KG1 (cell line): ENCODE results near the gene EXOC4.

Source experiments
- DNase-seq: peaks from one replicate; lab custom pipeline; 2025; lab: John Stamatoyannopoulos, UW

Gene EXOC4

GRCh38 chr7:133364959-133365690, 112.2 kb downstream of the EXOC4 start:
- DNase-seq = no peak

DNA sequence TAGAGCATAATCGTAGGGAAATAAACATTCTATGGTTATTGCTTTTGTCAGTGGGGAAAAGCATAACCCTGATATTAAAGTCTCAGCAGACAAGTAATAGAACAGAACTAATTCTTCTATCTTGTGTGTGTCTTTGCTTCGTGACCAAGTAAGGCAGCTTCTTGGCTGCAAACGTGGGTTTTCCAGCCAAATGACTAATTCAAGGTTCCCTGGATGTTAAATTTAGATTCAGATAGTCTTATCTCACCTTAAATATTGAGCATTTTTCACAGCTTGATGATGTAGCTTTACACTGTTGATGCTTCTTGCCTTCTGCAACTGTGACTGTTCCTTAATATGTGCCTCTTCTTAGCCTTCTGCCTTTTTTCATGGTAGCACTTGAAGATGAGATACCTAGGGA, 113.0 kb downstream of the EXOC4 start:
- no peak for DNase-seq

DNA sequence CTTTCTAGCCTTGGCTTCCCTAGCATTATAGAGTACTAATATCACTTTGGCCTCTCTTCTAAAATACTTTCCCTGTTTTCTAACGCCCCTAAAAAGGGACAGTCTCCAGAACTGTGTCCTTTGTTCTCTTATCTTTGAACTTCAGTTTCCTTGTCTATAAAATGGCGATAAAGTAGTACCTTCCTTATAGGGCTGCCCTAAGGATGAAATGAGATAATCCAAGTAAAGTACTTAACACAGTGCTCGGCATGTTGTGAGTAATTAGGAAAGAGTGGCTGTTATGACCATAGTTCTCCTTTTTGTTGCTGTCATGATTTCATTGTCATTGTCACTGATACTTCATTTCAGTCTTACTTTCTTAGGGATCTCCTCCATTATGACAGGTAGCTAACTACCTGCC, 114.7 kb downstream of the EXOC4 start:
- DNase-seq = no peak

DNA sequence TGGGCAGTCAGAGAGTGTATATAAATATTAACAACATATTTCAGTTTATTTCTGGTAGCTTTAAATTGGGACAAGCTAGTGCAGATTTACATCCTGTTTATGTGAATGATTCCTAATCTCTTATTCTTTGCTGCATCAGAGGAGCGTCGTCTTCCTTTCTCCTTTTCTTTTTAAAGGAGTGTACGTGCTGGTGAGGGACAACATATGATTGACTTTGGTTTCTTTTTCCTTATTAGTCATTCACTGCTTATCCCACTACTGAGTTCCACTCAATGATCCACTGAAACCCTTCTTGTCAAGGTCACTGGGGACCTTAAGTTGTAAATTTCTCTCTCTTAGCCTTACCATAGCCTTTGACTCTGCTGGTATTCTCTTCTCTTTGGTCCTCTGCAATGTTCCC, 116.3 kb downstream of the EXOC4 start:
- no peak for DNase-seq

DNA sequence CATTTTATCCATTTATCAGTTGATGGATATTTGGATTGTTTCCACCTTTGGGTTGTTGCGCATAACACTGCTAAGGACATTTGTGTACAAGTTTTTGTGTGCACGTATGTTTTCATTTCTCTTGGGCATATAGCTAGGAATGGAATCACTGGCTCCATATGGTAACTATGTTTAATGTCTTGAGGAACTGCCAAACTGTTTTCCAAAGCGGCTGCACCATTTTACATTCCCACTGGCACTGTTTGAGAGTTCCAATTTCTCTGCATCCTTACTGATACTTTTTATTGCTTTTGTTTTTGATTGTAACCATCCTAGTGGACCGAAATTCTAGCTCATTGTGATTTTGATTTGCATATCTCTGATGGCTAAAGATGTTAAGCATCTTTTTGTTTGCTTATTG, 118.7 kb downstream of the EXOC4 start:
- no peak for DNase-seq

DNA sequence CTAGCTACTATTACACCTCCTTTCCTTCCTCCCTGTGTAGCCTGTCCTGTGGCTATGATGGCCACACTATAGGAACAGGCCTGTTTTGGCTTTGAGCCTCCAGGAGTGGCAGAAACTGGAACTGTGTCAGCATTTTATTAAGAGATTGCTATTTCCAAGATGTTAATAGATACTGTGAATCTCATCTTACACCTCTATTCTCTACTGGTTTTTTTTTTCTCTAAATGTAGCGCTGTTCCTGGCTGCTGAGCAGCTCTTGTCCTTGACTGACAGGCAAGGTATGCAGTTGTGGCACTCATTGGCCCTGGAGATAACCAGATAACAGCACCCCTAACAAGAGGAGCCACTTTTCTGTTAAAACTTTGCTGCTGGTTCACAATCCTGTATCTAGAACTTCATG, 119.5 kb downstream of the EXOC4 start:
- DNase-seq = no peak

DNA sequence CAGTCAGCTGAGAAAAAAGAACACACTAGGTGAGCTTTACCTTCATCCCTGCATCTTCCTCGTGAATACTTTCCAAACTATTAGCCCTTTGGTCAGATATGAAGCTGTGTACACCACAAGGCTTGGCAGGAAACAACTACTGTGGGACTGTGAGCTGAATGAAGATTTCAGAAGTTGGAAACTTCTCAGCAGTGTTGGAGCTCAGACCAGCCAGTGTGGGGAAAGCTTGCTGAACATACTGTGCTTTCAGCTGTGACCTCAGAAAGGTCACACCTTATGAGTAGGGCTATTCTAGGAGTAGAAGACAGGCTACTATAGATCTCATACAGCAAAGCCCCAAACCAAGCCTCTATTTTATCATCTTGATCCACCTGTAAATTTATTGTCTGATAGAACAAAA, 123.6 kb downstream of the EXOC4 start:
- DNase-seq = no peak

- no peak for DNase-seq
Observed at GRCh38 chr7:133381965-133382364, 129.1 kb downstream of the EXOC4 start.

DNA sequence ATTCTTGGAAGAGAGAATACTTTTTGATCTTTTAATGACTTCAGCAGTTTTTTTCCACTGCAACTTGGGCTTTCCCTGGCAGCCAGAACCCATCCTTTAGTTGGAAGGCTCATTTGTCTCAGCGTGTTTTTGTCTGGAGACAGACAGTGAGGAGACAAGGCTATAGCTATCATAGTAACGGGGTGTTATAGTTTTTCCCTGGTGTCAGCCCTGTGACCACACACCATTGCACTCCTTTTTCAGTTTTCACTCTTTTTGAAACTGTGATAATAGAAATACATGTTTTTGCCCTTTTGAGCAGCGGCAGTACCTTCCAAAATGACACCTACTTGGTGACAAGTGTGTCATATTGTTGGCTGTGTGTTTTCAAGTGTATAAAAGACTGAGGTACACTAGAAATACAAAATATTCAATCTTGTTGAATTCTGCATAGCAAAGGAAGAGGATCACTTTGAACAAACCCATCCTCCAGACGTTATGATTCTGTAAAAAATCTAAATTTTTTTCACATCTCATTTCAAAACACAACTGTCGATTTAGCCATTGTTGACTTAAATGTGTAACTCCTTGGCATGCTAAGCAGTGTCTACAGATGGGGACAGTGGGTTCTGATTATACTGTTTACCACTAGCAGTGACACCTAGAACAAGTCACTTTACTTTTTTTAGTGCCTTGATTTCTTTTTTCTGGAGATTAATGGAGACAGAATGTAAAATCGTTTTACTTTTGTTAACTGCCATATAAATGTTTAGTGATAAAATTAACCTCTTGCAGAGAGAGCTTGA, 130.1 kb downstream of the EXOC4 start:
- no peak for DNase-seq

- DNase-seq = no peak
Observed at GRCh38 chr7:133386205-133386604, 133.3 kb downstream of the EXOC4 start.

- DNase-seq = no peak
Observed at GRCh38 chr7:133389727-133390126, 136.8 kb downstream of the EXOC4 start.

DNA sequence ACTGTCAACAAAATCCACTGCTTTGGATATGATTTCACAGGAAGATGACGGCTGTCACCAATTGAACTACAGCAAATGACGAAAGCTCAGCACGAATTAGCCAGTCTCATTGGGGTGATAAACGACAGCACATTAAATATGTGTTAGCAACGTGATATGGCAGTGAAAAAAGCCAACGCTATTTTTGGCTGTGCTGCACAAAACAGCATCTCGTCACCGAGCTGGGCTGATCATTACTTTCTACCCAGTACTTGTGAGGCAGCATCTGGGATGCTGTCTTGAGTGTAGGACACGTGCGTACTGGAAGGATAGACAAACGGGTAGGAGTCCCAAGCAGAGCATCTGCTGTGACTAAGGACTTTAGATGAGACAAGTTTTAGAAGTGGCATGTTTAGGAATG, 138.3 kb downstream of the EXOC4 start:
- no peak for DNase-seq

GRCh38 chr7:133394369-133394768, 141.5 kb downstream of the EXOC4 start:
- no peak for DNase-seq

DNA sequence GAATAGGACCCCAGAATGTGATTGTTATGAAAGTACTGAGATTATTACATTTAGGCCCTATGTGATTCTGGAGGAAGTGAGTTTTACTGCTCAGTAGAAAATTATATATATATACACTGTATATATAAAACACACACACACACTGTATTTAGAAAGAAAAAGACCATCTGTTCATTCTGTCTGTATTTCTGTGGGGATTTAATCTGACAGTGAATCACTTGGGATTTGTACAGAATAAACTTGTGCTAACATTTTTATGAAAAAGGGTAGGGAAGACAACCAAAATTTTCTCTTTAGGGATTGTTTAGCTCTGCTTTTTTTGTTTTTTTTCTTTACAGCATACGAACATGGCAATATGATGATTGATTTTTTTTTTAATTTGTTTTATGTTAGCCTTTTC, 142.7 kb downstream of the EXOC4 start:
- DNase-seq = no peak

DNA sequence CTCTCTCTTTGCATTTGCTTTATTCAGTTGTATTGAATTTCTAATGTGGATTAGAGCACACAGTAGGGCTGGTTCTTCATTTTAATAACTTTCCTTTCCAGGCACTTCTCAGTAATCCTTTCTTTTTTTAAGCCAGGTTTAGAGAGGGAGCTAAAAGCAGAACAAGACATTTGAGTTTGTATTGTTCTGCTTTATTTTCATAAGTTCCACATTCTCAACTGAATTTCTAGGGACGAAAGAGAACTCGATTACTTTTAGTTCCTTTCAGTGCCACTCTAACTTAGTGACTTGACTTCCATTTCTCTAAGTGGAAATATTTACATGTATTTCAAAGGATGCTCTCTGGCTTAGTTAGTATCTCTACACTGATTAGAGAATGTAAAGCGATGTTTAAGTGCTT, 145.6 kb downstream of the EXOC4 start:
- no peak for DNase-seq

- no peak for DNase-seq
Observed at GRCh38 chr7:133401225-133401624, 148.3 kb downstream of the EXOC4 start.

GRCh38 chr7:133408212-133408611, 155.3 kb downstream of the EXOC4 start:
- DNase-seq = no peak

DNA sequence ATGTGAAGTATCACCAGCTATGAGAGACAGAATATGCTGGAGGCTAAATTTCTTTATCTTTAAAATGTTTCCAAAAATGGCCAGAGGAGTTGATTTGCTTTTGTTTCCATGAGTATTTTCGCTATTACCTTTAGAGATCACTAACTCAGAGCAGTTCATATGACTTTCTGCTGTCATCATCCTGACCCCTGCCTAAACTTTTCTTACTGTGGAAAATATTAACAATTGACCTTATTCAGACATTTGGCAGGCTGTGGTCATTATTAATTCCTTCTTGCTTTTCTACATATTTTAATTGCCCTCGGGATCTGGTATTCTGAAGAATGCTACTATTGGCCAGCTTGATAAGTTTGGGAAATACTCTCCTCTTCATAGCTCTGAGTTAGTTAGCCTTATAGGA, 156.5 kb downstream of the EXOC4 start:
- DNase-seq = no peak

- no peak for DNase-seq
Observed at GRCh38 chr7:133409966-133410365, 157.1 kb downstream of the EXOC4 start.

DNA sequence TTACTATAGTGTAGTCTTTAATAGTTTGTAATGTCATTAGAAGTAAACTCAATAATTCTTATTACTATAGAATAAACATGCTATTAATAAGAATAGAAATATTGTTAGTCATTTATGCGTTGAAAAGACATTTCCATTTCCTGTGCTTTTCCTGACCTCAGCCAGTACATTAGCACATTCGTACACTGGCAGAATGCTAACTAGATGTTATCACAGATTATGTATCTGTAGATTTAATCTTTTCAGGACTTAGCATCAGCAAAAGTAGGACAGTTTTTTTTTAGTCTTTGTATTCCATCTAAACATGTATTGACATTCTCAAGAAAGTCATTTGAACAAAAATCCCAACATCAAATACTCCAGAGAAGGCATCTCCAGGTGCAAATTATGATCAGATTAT, 158.5 kb downstream of the EXOC4 start:
- DNase-seq = no peak

DNA sequence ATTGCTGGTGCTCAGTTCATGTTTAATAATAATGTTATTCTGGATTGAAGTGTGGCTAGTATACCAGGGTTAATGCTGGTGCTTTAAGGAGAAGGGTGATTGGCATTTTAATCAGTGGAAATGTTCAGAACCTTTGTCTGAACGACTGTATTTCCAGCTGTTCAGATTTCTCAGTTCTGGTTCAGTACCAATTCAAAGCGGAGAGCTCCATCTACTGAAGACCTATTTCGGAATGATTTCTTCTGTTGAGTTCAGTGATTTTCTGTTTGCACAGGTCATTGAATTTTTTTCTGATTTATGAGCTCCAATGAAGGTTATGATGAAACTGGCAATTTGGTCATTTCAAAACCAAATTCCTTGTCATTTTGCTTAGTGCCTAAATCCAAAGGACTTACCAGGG, 160.1 kb downstream of the EXOC4 start:
- no peak for DNase-seq

DNA sequence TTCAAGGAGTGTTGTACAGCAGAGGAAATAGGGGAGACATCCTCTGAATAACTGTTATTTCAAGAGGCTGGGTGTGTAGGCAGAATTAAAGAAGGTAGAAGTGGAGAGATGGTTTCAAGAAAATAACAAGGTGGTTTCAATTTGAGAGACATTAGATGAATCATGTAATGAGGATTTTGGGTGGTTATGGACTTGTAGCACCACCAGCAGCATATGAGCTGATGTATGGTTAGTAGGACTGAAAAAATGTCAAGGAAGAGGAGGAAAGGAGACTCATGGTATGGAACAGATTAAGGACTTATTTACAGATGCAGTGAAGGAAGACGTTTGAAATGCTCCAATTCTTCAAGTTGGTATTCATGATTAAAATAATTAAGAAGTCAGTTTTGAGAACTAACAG, 166.2 kb downstream of the EXOC4 start:
- no peak for DNase-seq

- DNase-seq = no peak
Observed at GRCh38 chr7:133423618-133424017, 170.7 kb downstream of the EXOC4 start.

- no peak for DNase-seq
Observed at GRCh38 chr7:133428326-133428725, 175.4 kb downstream of the EXOC4 start.
